Bronchial epithelial cell (primary cell): Measurements from ENCODE around the gene KRTAP29-1. TPM values are rescaled to one million over a fixed set of nuclear protein-coding genes. Genes with fewer than 3 reads are reported as not detected.

ENCODE experiments used
- DNase-seq: peaks from one replicate; pipeline ENCODE4 v3.0.0-alpha.2; 2010; ENCODE audit warnings: low read depth
- FAIRE-seq: peaks from 2 replicates; lab custom pipeline; 2011; peaks lifted over from hg19 to GRCh38; lab: Jason Lieb, UNC
- H3K27me3 ChIP-seq: 2 replicates; pipeline ENCODE4 v1.5.1; 2011; ENCODE audit warnings: low read length; ENCODE audit not compliant: control insufficient read depth, insufficient read depth
- H3K36me3 ChIP-seq: 2 replicates; pipeline ENCODE4 v1.5.1; 2011; ENCODE audit warnings: low read length; ENCODE audit not compliant: control insufficient read depth, insufficient read depth
- H3K4me3 ChIP-seq: 2 replicates; pipeline ENCODE4 v1.5.1; 2011; ENCODE audit warnings: mild to moderate bottlenecking, low read depth, low read length, control low read depth
- total RNA-seq: library from RNA; depleted of rRNA; stranded (reverse); fragments of >200 nt; gene quantifications from 2 replicates; pipeline ENCODE4 v1.2.1, GENCODE V29; 2014
- TF ChIP-seq, protein P1 (sequence below): IDR thresholded peaks from 2 replicates; pipeline ENCODE4 v1.5.1; 2011; ENCODE audit warnings: mild to moderate bottlenecking, moderate library complexity, low read length, control low read depth, inconsistent platforms; ENCODE audit not compliant: insufficient read depth, severe bottlenecking

Gene KRTAP29-1
- total RNA-seq, 1 donor from 2014 or later = not detected

DNA sequence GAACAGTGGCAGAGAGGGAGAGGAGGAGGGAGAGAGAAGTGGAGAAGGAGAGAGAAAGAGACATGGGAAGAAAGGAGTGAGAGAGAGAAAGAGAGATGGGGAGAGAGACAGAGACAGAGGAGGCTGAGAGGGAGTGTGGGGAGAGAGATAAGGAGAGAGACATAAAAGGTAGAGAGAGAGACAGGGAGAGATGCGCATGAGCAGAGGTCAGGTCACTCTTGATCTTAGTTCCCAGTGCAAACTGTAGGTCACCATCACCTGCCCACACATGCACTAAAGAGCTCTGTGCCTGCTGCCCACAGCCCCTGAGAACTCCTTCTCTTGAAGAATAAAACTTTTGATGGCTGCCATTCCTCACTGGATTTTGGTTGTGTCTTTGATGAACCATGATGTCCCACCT is 33.1 kb upstream of the KRTAP29-1 start:
- DNase-seq = no peak
- Histone ChIP-seq H3K4me3 (no peak overlapping the region), H3K27me3 (no peaks in the 10 kb centered on the region), H3K36me3 (no peaks in the 10 kb centered on the region)
- no peak for FAIRE-seq
- TF ChIP-seq, protein P1, sequence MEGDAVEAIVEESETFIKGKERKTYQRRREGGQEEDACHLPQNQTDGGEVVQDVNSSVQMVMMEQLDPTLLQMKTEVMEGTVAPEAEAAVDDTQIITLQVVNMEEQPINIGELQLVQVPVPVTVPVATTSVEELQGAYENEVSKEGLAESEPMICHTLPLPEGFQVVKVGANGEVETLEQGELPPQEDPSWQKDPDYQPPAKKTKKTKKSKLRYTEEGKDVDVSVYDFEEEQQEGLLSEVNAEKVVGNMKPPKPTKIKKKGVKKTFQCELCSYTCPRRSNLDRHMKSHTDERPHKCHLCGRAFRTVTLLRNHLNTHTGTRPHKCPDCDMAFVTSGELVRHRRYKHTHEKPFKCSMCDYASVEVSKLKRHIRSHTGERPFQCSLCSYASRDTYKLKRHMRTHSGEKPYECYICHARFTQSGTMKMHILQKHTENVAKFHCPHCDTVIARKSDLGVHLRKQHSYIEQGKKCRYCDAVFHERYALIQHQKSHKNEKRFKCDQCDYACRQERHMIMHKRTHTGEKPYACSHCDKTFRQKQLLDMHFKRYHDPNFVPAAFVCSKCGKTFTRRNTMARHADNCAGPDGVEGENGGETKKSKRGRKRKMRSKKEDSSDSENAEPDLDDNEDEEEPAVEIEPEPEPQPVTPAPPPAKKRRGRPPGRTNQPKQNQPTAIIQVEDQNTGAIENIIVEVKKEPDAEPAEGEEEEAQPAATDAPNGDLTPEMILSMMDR = no peak

DNA sequence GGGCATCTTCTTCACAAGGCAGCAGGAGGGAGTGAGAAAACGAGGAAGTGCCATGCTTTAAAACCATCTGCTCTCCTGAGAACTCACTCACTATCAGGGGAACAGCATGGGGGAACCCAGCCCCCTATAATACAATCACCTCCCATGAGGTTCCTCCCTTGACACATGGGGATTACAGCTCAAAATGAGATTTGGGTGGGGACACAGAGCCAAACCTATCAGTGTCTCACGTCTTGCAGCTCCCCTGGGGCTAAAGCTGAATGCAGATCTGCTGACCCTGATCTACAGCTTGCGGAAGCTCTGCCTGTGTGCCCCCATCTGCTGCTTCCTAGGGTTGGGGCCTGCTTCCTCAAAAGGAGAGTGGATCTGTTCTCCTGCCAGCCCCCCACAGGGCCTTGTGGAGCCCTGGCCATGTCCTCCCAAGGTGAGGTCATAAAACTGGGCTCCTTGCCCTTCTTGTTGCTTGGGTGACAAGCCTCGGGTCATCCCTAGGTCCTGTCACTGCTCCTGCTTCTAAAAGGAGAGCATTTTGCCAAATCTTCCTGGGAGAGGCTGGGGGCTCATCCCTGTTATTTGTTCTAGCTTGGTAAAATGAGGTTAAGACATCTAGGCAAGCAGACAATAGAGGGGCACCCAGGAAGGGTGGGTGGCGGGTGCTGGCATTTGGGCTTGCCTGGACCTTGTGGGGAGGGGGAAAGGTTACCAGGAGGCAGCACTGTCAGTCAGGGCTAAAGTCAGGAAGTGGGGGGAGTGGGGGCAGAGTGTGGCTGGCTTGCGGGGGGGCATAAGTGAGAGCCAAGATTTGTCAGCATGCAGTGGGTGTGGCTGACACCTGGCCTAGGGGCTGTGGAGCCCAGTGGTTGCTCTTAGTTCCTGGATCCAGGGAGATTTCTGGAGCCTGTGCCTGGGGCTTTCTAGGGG is 32.0 kb upstream of the KRTAP29-1 start:
- DNase-seq (no peak), FAIRE-seq (no peak)
- no peak overlapping the region for H3K4me3 ChIP-seq
- no peaks in the 10 kb centered on the region for H3K27me3 ChIP-seq
- TF ChIP-seq, protein P1 = no peak
- H3K36me3 ChIP-seq = no peaks in the 10 kb centered on the region

DNA sequence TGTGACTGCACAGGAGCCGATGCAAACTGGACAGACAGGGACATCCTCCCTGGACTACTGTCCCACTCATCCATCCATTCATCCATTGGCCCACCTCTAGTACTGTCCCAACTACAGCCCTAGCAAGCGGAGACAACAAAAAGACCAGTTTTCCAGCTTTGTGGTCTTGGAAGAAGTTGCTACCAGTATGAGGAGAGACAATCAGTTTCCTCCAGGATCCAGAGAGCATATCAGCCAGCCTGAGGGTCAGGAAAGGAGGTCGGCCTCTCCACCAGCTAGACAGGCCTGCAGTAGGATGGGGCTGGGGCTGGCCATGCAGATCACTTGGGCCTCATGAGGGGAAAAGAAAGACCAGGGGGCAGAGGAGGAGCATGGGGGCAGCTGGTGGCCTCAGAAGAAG is 31.2 kb upstream of the KRTAP29-1 start:
- TF ChIP-seq, protein P1 = no peak
- no peak for FAIRE-seq
- DNase-seq = no peak
- Histone ChIP-seq H3K27me3 (no peaks in the 10 kb centered on the region), H3K4me3 (no peak overlapping the region), H3K36me3 (no peaks in the 10 kb centered on the region)

DNA sequence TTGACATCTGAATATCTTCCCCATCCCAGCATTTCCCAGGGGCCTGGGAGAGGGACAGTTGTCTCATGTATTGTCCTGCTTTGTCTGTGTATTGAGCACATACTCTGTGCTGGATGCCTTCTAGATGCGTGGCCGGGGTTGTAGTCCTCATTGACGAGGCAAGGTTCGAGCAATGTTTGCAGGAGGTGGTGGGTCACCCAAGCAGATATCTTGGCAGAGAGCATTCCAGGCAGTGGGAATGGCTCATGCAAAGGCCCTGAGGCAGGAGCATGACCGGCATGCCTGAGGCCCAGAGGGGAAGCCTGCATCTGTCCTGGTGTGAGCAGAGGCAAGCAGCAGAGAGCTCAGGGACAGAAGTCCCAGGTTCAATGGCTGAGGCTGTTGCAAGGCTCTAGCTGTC is 30.4 kb upstream of the KRTAP29-1 start:
- no peaks in the 10 kb centered on the region for H3K36me3 ChIP-seq
- FAIRE-seq = no peak
- TF ChIP-seq, protein P1 = no peak
- no peak overlapping the region for H3K4me3 ChIP-seq
- H3K27me3 ChIP-seq = no peaks in the 10 kb centered on the region
- DNase-seq = no peak

DNA sequence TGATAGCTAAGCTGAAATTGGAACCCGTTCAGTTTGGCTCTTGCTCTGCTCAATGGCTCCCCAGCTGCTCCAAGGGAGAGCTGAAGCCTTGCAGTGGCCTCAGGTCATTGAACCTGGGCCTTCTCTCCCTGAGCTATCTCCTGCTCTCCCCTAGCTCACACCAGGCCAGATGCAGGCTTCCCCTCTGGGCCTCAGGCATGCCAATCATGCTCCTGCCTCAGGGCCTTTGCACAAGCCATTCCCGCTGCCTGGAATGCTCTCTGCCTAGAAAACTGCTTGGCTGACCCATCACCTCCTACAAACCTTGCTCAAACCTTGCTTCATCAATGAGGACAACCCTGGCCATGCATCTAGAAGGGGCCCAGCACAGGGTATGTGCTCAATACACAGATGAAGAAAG is 29.6 kb upstream of the KRTAP29-1 start:
- H3K4me3 ChIP-seq = no peak overlapping the region
- TF ChIP-seq, protein P1 = no peak
- no peaks in the 10 kb centered on the region for H3K27me3 ChIP-seq
- FAIRE-seq = peak; percentile 88
- no peak for DNase-seq
- H3K36me3 ChIP-seq = no peaks in the 10 kb centered on the region

DNA sequence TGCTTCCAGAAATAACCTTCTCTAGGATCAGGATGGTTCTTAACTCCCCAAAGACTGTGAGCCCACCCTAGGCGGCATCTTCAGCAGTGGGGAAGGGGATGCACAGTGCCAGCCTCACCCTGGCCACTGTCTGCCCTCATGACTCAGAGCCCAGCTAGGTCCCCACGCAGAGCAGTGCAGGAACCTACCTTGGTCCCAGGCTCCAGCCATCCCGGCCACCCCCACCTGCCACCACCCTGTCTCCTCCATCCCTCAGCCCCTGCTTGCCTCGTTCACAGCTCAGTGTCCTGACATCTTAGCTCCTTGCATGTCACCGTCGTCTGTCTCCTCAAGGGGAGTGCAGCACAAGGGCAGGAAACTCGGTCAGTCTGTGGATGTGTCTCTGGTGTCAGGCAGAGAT is 29.0 kb upstream of the KRTAP29-1 start:
- TF ChIP-seq, protein P1 = no peak
- Histone ChIP-seq H3K27me3 (no peaks in the 10 kb centered on the region), H3K36me3 (no peaks in the 10 kb centered on the region), H3K4me3 (no peak overlapping the region)
- DNase-seq (no peak), FAIRE-seq (no peak)
